GM19463 (cell line): ENCODE results near the gene RABL2B.

Experiments used
- ATAC-seq: cut with Tn5 transposase; IDR thresholded peaks from one replicate; pipeline ENCODE4 v1.9.1; 2021; ENCODE audit warnings: mild to moderate bottlenecking, moderate library complexity; ENCODE audit not compliant: unreplicated experiment

Gene RABL2B

DNA sequence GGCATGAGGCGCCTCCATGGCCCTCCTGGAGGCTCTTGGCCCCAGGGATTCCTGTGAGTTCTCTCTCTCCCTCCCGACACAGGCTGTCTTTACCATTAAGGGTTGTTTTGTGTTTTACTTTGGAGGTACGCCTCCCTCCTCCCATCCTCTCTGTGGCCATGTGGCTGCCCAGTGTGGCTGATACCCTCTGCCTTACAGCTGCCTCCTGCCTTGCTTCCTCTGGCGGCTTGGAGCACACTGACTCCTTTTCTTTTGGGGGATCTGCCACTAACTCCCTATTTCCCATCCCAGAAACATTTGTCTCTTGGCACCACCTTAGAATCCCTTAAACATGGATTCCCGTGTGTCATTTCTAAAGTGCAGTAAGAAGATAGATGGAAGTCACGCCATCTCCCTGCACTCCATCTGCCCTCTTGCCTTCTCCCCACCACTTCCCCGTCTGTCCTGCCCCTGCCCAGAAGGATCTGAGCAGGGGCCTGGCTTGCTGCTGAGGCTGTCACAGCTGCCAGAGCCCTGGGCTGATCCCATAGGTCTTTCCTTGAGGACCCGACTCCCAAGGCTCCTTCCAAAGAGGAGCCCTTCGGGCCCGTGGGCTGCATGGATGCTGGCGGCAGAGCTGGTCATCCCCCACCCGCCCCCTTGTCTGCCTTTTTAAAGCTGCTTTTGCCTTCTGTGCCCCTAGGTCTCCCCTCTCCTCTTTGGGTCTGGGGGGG is 60.6 kb downstream of the RABL2B start:
- ATAC-seq = no peak

DNA sequence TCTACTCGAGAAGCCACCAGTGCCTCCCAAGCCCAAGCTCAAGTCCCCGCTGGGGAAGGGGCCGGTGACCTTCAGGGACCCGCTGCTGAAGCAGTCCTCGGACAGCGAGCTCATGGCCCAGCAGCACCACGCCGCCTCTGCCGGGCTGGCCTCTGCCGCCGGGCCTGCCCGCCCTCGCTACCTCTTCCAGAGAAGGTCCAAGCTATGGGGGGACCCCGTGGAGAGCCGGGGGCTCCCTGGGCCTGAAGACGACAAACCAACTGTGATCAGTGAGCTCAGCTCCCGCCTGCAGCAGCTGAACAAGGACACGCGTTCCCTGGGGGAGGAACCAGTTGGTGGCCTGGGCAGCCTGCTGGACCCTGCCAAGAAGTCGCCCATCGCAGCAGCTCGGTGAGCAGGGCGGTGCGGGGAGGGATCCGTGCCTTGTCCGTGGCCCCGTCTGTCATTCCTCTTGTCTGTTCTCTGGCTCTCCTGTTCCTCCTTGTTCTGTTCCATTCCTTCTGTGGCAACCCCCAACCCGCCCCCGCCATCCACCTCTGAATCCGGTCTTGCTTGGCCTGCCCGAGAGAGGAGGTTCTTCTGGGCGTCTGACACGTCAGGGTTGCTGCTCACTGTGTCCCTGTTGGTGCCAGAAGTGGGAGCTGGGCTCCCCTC is 61.3 kb downstream of the RABL2B start:
- ATAC-seq = no peak

DNA sequence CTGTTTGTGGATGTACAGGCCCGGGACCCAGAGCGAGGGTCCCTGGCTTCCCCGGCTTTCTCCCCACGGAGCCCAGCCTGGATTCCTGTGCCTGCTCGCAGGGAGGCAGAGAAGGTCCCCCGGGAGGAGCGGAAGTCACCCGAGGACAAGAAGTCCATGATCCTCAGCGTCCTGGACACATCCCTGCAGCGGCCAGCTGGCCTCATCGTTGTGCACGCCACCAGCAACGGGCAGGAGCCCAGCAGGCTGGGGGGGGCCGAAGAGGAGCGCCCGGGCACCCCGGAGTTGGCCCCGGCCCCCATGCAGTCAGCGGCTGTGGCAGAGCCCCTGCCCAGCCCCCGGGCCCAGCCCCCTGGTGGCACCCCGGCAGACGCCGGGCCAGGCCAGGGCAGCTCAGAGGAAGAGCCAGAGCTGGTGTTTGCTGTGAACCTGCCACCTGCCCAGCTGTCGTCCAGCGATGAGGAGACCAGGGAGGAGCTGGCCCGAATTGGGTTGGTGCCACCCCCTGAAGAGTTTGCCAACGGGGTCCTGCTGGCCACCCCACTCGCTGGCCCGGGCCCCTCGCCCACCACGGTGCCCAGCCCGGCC is 62.1 kb downstream of the RABL2B start:
- no peak for ATAC-seq

DNA sequence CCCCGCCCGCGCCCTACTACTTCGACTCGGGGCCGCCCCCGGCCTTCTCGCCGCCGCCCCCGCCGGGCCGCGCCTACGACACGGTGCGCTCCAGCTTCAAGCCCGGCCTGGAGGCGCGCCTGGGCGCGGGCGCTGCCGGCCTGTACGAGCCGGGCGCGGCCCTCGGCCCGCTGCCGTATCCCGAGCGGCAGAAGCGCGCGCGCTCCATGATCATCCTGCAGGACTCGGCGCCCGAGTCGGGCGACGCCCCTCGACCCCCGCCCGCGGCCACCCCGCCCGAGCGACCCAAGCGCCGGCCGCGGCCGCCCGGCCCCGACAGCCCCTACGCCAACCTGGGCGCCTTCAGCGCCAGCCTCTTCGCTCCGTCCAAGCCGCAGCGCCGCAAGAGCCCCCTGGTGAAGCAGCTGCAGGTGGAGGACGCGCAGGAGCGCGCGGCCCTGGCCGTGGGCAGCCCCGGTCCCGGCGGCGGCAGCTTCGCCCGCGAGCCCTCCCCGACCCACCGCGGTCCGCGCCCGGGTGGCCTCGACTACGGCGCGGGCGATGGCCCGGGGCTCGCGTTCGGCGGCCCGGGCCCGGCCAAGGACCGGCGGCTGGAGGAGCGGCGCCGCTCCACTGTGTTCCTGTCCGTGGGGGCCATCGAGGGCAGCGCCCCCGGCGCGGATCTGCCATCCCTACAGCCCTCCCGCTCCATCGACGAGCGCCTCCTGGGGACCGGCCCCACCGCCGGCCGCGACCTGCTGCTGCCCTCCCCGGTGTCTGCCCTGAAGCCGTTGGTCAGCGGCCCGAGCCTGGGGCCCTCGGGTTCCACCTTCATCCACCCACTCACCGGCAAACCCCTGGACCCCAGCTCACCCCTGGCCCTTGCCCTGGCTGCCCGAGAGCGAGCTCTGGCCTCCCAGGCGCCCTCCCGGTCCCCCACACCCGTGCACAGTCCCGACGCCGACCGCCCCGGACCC is 62.9 kb downstream of the RABL2B start:
- ATAC-seq = no peak

- ATAC-seq = no peak
Observed at GRCh38 chr22:50719814-50720300, 63.6 kb downstream of the RABL2B start.

GRCh38 chr22:50718352-50718709 is 65.1 kb downstream of the RABL2B start:
- no peak for ATAC-seq

GRCh38 chr22:50717709-50718351 is 65.6 kb downstream of the RABL2B start:
- no peak for ATAC-seq
